GM23338 (cell line): ENCODE measurements around the gene KIAA1755. TPM values are rescaled to one million over a fixed set of nuclear protein-coding genes. Genes with fewer than 3 reads are reported as not detected.

ENCODE experiments used
- ATAC-seq: fragments of 200-7000 bp; cut with Tn5 transposase; 3 replicates; pipeline ENCODE4 v1.9.1; 2020
- DNase-seq: peaks from one replicate; pipeline ENCODE4 v3.0.0-alpha.2; 2015; ENCODE audit warnings: low spot score
- H2AFZ ChIP-seq: fragments of 200-600 bp; sonication (generic); 2 replicates; pipeline ENCODE4 v1.8.0; 2016; ENCODE audit warnings: antibody characterized with exemption, mild to moderate bottlenecking, moderate library complexity
- H3F3A ChIP-seq: fragments of 200-600 bp; sonication (generic); replicated peaks from 2 replicates; pipeline ENCODE4 v1.8.0; 2017; ENCODE audit warnings: antibody characterized with exemption, mixed run types, low read depth
- H3K27ac ChIP-seq: fragments of 200-600 bp; sonication (generic); 2 replicates; pipeline ENCODE4 v1.6.1; 2016; ENCODE audit warnings: low read depth
- H3K27me3 ChIP-seq: fragments of 200-600 bp; sonication (generic); 2 replicates; pipeline ENCODE4 v1.8.0; 2016; ENCODE audit warnings: mild to moderate bottlenecking, mixed run types, moderate library complexity; ENCODE audit not compliant: insufficient read depth
- H3K36me3 ChIP-seq: fragments of 200-600 bp; sonication (generic); 2 replicates; pipeline ENCODE4 v1.8.0; 2016; ENCODE audit warnings: mild to moderate bottlenecking; ENCODE audit not compliant: insufficient read depth
- H3K4me1 ChIP-seq: fragments of 200-600 bp; sonication (generic); 2 replicates; pipeline ENCODE4 v1.8.0; 2016; ENCODE audit warnings: mild to moderate bottlenecking, moderate library complexity; ENCODE audit not compliant: insufficient read depth
- H3K4me2 ChIP-seq: fragments of 200-600 bp; sonication (generic); 2 replicates; pipeline ENCODE4 v1.7.1; 2017; ENCODE audit warnings: mixed run types
- H3K4me3 ChIP-seq: fragments of 200-600 bp; sonication (generic); 2 replicates; pipeline ENCODE4 v1.6.1; 2016; ENCODE audit warnings: mixed run types
- H3K79me2 ChIP-seq: fragments of 200-600 bp; sonication (generic); replicated peaks from 2 replicates; pipeline ENCODE4 v1.8.0; 2017; ENCODE audit warnings: mild to moderate bottlenecking; ENCODE audit not compliant: insufficient read depth
- H3K9me2 ChIP-seq: fragments of 200-600 bp; sonication (generic); 2 replicates; pipeline ENCODE4 v1.8.0; 2017; ENCODE audit not compliant: insufficient read depth
- H4K20me1 ChIP-seq: fragments of 200-600 bp; sonication (generic); replicated peaks from 2 replicates; pipeline ENCODE4 v1.8.0; 2017; ENCODE audit warnings: mild to moderate bottlenecking; ENCODE audit not compliant: insufficient read depth
- H3K27ac Mint-ChIP-seq: 2 replicates; pipeline ENCODE4 v1.8.0; 2020; ENCODE audit warnings: inconsistent platforms, mild to moderate bottlenecking, moderate library complexity, mixed read lengths
- H3K27me3 Mint-ChIP-seq: 3 replicates; pipeline ENCODE4 v1.8.0; 2022; ENCODE audit warnings: low read depth, mild to moderate bottlenecking, moderate library complexity, mixed read lengths, inconsistent platforms; ENCODE audit not compliant: insufficient read depth, poor library complexity
- H3K36me3 Mint-ChIP-seq: 3 replicates; pipeline ENCODE4 v1.8.0; 2021; ENCODE audit warnings: low read depth, mild to moderate bottlenecking, inconsistent platforms, moderate library complexity, mixed read lengths
- H3K4me1 Mint-ChIP-seq: 3 replicates; pipeline ENCODE4 v1.8.0; 2020; ENCODE audit warnings: mild to moderate bottlenecking, inconsistent platforms, mixed read lengths
- H3K4me3 Mint-ChIP-seq: 3 replicates; pipeline ENCODE4 v1.8.0; 2021; ENCODE audit warnings: moderate library complexity, mild to moderate bottlenecking, inconsistent platforms, mixed read lengths
- H3K9me3 Mint-ChIP-seq: 3 replicates; pipeline ENCODE4 v1.8.0; 2020; ENCODE audit warnings: moderate library complexity, mild to moderate bottlenecking, inconsistent platforms, mixed read lengths
- CREB1 ChIP-seq: fragments of 250-450 bp; sonication (Bioruptor Pico); IDR thresholded peaks from 2 replicates; pipeline ENCODE4 v1.5.0; 2020; ENCODE audit warnings: low read depth, mild to moderate bottlenecking, moderate library complexity
- CTCF ChIP-seq, 2 experiments: fragments of 200-600 bp in 1 of 2; sonication (generic) in 1 of 2; conservative IDR thresholded peaks; 2 replicates each; pipeline versions ENCODE4 v1.5.1 to v1.6.1; 2016 to 2017; ENCODE audit warnings: antibody characterized with exemption in 2 of 2, low read depth in 2 of 2, mild to moderate bottlenecking in 2 of 2, moderate library complexity in 1 of 2
- ETS1 ChIP-seq: IDR thresholded peaks from 2 replicates; pipeline ENCODE4 v1.6.1; 2016; ENCODE audit warnings: antibody characterized with exemption
- EZH2 ChIP-seq: fragments of 200-600 bp; sonication (generic); IDR thresholded peaks from one replicate; pipeline ENCODE4 v1.8.0; 2017; ENCODE audit warnings: antibody characterized with exemption, mild to moderate bottlenecking, low read depth; ENCODE audit not compliant: unreplicated experiment
- EZH2phosphoT487 ChIP-seq: fragments of 200-600 bp; sonication (generic); IDR thresholded peaks from one replicate; pipeline ENCODE4 v1.8.1; 2018; ENCODE audit warnings: antibody characterized with exemption; ENCODE audit not compliant: unreplicated experiment
- JUNB ChIP-seq: IDR thresholded peaks from one replicate; pipeline ENCODE4 v1.6.1; 2016; ENCODE audit warnings: antibody characterized with exemption; ENCODE audit not compliant: unreplicated experiment
- NANOG ChIP-seq: IDR thresholded peaks from 2 replicates; pipeline ENCODE4 v1.6.1; 2016; ENCODE audit warnings: antibody characterized with exemption, borderline replicate concordance
- POLR2AphosphoS5 ChIP-seq: IDR thresholded peaks from 2 replicates; pipeline ENCODE4 v1.6.1; 2016; ENCODE audit warnings: antibody characterized with exemption, low read depth
- REST ChIP-seq: IDR thresholded peaks from one replicate; pipeline ENCODE4 v1.6.1; 2018; ENCODE audit warnings: antibody characterized with exemption; ENCODE audit not compliant: unreplicated experiment
- STAT1 ChIP-seq: IDR thresholded peaks from one replicate; pipeline ENCODE4 v1.6.1; 2016; ENCODE audit warnings: antibody characterized with exemption; ENCODE audit not compliant: unreplicated experiment
- ZNF114 ChIP-seq: fragments of 250-450 bp; sonication (Bioruptor Pico); IDR thresholded peaks from 2 replicates; pipeline ENCODE4 v1.5.0; 2020; ENCODE audit warnings: mild to moderate bottlenecking, moderate library complexity
- ZNF331 ChIP-seq: fragments of 250-450 bp; sonication (Bioruptor Pico); IDR thresholded peaks from 2 replicates; pipeline ENCODE4 v1.5.0; 2020; ENCODE audit warnings: low read depth, mild to moderate bottlenecking, moderate library complexity
- ZNF462 ChIP-seq: fragments of 250-450 bp; sonication (Bioruptor Pico); IDR thresholded peaks from 2 replicates; pipeline ENCODE4 v1.5.0; 2020; ENCODE audit warnings: mild to moderate bottlenecking, moderate library complexity
- polyA plus RNA-seq: library from polyadenylated mRNA; unstranded; fragments of >200 nt; fragmentation: Nextera tagmentation; extraction: Ambion mirVana; gene quantifications from 2 replicates; pipeline ENCODE4 v1.2.1, GENCODE V29; 2016
- total RNA-seq: library from RNA; depleted of rRNA; stranded (reverse); fragments of >200 nt; shearing (Covaris generic); gene quantifications from 2 replicates; pipeline ENCODE4 v1.2.3, GENCODE V29; 2014

The KIAA1755 gene
- total and polyA plus RNA-seq, 2 experiments from 2014 or later, result 0.28 TPM; not detected in 1

- Histone ChIP-seq H3K27ac (no peak overlapping the region), H3K79me2 (no peaks in the 10 kb centered on the region), H3K9me2 (no peaks in the 10 kb centered on the region), H2AFZ (no peak overlapping the region), H3K27me3 (no peaks in the 10 kb centered on the region), H3F3A (no peaks in the 10 kb centered on the region), H3K4me3 (no peak overlapping the region), H3K36me3 (no peaks in the 10 kb centered on the region), H4K20me1 (no peaks in the 10 kb centered on the region), H3K4me2 (no peak overlapping the region), H3K4me1 (no peaks in the 10 kb centered on the region)
- Mint-ChIP-seq H3K27me3 (peaks cover 10% of the 10 kb centered on the region), H3K9me3 (no peaks in the 10 kb centered on the region), H3K4me1 (peaks cover 21% of the 10 kb centered on the region), H3K27ac (no peak overlapping the region), H3K36me3 (no peaks in the 10 kb centered on the region), H3K4me3 (no peak overlapping the region)
- ATAC-seq (no peak), DNase-seq (no peak)
- TF ChIP-seq CTCF (conservative IDR thresholded peaks at IDR 0.05; ENCODE audit: low read depth in 2 of 2) (no peak), ETS1 (no peak), CREB1 (CRISPR knock-in tag) (no peak), NANOG (no peak), EZH2 (no peak), EZH2phosphoT487 (no peak), STAT1 (no peak), ZNF462 (CRISPR knock-in tag) (no peak), ZNF331 (CRISPR knock-in tag) (no peak), JUNB (no peak), REST (no peak), ZNF114 (CRISPR knock-in tag) (no peak), POLR2AphosphoS5 (no peak)
These were observed 37.6 kb upstream of the KIAA1755 start for GRCh38 chr20:38297916-38298674.
